SHP77 (cell line): ENCODE measurements around the gene ZSCAN18.
A peak's percentile ranks its signal among the peaks of the same experiment; 100 is the strongest.
"Not testable (repeated sequence)": the region's sequence is repeated elsewhere in the genome, so short reads cannot be mapped to it uniquely, and the experiment has no call there.

ENCODE experiments used
- DNase-seq, 2 experiments: peaks; one replicate each; lab custom pipeline; 2025; lab: John Stamatoyannopoulos, UW

The ZSCAN18 gene, protein sequence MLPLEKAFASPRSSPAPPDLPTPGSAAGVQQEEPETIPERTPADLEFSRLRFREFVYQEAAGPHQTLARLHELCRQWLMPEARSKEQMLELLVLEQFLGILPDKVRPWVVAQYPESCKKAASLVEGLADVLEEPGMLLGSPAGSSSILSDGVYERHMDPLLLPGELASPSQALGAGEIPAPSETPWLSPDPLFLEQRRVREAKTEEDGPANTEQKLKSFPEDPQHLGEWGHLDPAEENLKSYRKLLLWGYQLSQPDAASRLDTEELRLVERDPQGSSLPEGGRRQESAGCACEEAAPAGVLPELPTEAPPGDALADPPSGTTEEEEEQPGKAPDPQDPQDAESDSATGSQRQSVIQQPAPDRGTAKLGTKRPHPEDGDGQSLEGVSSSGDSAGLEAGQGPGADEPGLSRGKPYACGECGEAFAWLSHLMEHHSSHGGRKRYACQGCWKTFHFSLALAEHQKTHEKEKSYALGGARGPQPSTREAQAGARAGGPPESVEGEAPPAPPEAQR

DNA sequence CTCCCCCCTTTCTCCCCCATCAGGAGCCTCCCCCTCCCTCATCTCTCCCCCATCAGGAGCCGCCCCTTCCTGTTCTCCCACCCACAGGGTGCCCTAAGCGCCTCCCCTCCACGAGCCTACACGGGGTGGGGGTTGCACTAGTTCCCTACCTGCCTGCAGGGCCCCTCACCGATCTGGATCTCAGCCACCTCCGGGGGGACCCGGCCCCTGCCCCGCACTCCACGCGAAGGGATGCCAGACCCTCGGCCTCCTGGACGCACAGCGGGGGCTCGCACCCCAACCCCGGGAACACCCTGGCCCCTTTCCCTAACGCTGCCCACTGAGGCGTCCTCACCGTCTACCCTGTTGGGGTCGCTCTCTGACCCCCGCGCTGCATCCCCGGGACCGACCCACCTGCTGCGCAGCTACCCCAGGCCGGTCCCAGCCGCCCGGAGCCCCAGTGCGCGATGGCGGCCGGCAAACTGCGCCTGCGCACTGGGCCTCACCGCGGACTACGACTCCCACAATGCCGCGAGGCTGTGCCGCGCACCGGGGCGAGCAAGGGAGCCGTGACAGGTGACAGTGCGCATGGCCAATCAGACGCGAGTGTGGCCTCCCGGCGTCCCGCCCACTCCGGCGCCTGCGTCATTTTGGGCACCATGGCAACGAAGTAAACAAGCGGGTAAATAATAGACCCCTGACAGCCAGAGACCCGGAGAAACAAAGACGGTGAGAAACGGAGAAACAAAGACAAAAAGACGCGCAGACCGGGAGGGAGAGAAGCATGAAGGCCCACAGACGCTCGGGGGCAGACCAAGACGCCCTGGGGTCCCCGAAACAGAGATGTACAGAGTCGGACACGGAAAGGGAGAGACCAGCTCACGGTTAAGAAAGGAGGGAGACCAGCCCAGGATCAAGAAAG lies at the start of gene ZSCAN18:
ZSCAN18 (minus strand) TSS at position 451 of the 901 bp plus-strand sequence. CDS start 7,964 bp downstream, outside the sequence.
- peak; percentile 94 for DNase-seq

DNA sequence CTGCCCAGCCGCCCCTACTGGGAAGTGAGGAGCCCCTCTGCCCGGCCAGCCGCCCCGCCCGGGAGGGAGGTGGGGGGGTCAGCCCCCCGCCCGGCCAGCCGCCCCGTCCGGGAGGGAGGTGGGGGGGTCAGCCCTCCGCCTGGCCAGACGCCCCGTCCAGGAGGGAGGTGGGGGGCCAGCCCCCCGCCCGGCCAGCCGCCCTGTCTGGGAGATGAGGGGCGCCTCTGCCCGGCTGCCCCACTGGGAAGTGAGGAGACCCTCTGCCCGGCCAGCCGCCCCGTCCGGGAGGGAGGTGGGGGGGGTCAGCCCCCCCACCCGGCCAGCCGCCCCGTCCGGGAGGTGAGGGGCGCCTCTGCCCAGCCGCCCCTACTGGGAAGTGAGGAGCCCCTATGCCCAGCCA lies 49.4 kb upstream of the ZSCAN18 start:
- not testable (repeated sequence) for DNase-seq

DNA sequence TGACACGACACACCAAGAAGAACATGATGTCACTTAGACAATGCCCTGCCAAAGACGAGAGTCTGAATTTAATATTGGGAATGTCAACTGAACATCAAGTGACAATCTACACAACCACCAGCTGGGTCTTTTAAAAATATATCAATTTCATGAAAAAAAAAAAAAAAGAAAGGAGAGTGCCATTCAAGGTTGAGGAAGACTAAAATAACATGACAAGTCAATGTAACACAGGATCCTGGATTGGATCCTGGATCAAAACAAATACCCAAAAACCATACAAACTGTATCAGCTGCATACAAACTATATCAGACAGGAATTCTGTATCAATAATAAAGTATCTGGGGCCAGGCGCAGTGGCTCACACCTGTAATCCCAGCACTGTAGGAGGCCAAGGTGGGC lies 47.8 kb upstream of the ZSCAN18 start:
- DNase-seq: no peak

DNA sequence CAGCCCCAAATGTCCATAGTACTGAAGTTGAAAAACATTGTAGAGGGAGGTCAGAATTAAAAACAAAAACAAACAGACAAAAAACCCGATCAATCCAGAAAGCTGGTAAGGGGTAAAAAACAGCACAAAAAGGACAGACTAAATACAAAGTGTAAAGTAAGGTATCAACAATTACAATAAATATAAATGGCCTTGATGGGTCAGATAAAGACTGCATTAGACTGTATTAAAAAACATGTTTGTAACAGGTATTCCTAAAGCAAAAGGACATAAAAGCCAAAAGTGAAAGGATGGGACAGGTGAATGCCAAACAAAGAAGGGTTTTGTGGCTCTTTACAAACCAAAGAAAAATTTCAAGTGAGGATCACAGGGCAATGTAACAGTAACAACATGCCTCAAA lies 36.2 kb upstream of the ZSCAN18 start:
- no peak for DNase-seq

DNA sequence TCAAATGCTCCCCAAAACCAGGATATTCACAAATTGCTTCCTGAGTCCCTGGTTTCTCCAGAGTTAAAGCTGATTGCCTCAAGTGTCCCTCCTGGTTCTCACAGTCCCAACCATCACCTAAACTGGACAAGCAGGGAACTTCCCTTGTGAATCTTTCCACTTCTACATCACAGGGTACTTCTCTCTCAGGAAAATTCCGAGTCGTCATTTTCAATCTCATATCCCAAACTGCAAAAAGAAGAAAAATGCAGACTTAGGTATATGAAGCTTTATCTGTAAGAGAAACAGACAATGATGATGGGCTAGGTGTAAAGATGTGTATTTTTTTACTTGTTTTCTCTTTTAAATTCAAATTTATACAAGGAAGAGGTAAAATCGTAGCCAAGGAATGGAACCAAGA lies 31.3 kb upstream of the ZSCAN18 start:
- no peak for DNase-seq

DNA sequence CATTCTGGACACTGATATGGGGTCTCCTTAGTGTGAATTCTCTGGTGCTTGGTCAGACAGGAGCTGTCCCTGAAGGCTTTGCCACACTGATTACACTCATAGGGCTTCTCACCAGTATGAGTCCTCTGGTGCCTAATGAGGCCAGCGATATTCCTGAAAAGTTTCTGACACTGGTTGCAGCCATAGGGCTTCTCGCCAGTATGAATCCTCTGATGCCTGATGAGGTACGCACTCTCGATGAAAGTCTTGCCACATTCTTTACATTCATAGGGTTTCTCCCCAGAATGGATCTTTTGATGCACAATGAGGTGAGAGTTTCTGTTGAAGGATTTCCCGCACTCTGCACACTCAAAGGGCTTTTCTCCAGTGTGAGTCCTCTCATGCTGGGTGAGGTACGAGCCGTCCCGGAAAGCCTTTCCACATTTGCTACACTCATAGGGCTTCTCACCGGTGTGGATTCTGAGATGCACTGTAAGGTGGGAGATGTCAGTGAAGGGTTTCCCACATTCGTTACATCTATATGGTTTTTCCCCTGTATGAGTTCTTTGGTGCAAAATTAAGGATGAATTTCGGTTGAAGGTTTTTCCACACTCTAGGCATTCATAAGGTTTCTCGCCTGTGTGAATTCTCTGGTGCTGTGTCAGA lies 30.1 kb upstream of the ZSCAN18 start:
- no peak for DNase-seq

DNA sequence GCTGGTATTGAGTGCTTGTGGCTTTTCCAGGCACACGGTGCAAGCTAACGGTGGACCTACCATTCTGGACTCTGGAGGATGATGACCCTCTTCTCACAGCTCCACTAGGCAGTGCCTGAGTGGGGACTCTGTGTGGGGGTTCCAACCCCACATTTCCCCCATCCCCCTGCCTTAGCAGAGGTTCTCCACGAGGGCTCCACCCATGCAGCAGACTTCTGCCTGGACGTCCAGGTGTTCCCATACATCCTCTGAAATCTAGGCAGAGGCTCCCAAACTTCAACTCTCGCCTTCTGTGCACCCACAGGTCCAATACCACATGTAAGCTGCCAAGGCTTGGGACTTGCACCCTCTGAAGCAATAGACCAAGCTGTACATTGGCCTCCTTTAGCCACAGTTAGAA lies 25.3 kb upstream of the ZSCAN18 start:
- no peak for DNase-seq

DNA sequence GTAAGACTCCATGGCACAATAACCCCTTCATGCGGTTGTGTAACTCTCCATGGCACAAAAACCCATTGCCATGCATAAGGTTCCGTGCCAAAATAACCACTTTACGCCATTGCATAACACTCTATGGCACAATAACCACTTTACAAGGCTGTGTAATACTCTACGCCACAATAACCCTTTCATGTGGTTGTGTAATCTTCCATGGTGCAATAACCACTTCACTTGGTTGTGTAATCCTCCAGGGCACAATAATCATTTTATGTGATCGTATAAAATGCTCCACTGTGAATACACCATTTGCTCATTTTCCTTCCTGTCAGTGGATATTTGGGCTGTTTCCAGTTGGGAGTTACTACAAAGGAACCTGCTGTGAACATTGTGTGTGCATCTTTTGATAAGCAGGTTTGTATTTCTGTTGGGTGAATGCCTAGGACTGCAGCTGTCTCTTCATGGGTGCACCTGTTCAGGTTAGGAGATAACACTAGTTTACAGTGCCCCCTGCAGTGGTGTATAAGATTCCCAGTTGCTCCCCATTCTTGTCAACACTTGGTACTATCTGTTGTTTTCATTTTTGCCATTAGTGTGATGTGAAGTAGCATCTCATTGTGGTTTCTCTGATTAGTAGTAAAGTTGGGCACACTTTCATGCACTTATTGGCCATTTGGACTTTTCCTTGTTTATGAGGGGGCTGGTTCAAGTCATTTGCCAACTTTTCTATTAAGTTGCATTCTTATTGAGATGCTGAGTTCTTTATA lies 21.1 kb upstream of the ZSCAN18 start:
- no peak for DNase-seq

DNA sequence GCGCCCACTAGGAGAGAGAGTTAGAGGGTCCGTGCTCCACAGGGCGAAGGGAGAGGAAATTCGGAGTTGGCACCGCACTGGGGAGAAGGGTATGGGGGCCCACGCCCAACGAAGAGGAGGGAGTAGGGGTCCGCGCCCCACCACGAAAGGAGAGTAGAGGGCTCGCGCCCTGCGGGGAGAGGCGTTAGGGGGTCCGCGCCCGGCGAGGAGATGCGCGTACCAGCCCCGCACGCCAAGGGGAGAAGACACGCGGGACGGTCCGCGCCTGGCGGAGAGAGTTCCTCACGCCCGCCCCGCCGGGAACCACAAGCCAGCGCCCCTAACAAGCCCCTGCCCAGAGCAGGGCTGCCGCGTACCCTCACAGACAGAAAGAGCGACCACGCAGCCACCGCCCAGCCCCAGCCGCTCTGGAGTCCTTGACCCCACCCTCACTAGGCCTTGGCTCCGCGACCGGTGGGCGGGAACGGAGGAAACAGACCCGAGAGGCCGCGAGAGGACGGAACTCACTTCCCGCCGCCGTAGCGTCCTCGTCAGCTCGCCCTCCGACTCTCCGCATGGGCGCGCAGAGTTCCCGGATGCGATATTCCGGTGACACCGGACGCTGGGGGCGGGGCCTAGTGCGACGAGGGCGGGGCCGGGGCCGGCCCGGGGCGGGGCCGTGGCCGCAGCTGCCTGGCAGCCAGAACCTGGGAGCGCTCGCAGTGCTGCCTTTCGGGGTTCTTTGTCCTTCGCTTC lies 20.0 kb upstream of the ZSCAN18 start:
- no peak for DNase-seq

DNA sequence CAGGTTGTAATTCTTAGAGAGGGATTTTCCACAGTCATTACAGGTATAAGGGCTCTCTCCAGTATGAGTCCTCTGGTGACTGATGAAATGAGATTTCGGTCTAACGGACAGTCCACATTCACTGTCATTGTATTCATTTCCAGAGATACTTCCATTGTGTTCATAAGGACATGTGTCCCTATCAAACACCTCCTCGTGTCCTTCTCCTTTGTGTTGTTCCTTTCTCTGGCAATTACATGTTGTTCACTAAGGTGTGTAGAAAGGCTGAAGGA lies 10.5 kb upstream of the ZSCAN18 start:
- no peak for DNase-seq

DNA sequence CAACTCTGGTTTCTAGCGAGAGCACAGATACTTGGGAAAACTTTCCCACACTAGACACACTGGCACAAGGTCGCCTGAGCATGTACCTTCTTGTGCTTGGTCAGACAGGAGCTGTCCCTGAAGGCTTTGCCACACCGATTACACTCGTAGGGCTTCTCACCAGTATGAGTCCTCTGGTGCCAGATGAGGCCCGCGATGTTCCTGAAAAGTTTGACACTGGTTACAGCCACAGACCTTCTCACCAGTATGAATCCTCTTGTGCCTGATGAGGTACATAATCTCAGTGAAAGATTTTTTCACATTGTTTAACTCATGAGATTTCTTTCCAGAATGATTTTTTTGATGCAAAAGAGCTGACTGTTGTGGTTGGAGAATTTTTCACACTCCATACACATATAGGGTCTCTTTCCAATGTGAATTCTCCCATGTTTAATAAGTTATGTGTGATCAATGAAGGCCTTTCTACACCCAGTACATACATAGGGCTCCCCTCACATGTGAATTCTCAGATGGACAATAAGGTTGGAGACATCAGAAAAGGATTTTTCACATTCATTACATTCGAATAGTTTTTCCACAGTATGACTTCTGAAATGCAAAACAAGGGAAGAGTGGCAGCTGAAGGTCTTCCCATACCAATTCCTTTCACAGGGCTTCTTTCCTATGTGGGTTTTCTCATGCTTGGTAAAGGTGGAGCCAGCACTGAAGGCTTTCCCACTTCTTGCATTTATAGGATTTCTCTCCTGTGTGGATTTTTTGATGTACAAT lies 9.9 kb upstream of the ZSCAN18 start:
- no peak for DNase-seq

DNA sequence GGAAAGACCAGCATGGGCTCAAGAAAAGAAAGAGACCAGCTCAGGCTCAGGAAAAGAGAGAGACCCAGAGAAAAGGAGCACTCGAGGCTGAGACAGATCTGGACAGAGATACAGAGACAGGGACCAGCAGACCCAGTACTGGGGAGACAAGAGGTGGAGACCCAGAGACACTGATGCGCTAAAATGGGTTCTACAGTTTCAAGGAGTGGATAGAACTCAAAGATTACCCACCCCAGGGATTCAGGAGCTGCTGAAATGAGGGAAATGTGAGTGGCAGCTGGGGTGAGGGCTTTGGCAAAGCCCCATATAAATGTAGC lies 609 bp upstream of the ZSCAN18 start:
- no peak for DNase-seq

DNA sequence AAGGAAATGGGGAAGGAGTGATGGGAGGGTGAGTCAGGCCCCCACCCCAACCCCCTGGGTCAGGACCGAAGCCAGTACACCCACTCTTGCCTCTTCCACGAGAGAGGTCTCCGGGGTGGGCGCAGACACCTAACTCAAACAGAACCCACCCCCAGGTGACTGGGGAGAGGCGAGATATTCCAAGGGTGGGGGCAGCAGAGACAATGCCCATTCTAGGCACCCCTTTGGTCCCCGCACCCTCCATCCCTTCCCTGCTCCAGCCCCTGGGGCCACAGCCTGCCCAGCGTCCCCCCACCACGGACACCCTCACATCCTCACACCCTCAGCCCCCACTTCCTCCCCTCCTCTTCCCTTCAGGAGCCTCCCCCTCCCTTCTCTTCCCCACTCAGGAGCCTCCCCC lies 682 bp downstream of the ZSCAN18 start:
- no peak for DNase-seq

DNA sequence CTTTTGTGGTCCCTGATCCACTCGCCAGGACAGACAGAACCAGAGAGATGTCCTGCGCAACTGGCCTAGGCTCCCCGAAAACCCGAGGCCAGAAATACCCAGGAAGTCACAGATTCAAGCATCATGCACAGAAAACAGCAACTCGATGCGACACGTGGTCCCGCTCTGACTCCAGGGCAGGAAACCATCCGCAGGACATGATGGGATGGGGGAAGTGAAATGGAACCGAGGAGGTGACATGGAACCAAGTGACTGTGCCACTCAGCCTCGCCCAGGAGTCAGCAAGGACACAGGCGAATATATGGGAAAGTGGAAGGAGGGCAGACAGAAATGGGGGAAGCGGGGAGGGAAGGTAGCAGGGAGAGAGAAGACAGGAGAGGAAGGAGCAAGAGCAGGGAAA lies 1.1 kb downstream of the ZSCAN18 start:
- DNase-seq: no peak

DNA sequence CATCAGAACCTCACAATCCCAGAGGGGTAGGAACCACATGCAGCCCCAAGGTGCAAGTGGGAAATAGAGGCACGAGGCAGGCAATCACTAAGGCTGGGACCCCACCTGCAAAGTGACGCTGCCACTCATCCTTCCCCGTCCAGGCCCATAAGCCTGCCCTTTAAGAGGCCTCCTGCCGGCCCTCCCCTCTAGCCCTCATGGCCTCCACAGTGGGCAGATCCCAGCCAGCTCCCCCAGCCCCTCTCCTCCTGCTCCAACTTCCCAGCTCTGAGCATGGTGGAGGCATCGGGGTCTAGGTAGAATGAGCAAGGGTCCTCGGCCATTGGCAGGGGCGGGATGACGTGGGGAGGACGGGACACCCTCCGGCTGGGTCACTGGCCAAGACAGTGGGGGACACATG lies 2.7 kb downstream of the ZSCAN18 start:
- no peak for DNase-seq

DNA sequence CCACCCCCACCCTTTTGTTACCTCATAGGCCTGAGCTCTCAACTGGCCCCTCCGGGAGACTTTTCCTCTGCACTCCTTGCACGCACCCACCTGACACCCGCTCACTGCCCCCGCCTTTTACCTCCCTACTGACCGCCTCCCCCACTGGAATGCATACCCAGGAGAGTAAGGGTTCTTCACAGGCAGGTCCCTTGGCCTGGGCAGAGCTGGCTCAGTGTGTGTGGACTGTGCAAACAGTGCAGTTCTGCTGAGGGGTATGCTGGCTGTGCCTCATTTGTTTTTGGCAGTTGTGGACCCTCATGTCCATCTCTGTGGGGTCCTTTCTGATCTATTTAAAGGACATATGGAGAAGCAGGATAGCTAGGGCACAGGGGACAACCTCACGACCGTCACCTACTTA lies 5.0 kb downstream of the ZSCAN18 start:
- no peak for DNase-seq

DNA sequence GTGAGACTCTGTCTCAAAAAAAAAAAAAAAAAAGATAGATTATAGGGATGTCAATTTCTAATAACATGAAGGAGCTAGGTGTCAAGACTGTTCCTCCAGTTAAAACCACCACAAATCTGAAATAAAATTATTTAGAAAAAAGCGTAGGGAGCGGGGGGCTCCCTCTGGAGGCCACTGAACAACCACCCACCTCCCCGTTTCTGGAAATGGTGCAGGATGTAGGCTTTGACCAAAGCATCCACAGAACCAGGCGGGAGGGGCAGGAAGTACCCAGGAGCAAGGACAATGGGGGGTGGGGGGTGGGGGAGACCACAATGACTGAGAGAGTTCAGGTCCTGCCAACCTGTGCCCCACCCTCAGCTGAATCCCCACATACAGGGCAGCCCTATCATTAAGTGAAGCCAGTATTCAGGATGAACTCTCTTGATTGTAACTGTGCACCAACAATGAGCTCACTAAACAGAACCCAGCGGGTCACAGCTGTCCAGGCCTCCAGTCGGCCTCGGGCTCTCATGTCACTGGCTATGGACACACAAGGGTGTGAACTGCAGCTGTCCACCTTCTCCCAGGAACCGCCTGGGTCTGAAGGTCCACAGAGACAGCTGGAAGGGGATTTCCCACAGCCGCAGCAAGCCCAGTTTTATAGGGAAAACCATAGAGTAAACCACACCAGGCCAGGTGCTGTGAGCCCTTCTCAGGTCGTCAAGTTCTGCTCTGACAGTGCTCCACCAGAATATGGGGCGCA lies 6.6 kb downstream of the ZSCAN18 start:
- DNase-seq: no peak

DNA sequence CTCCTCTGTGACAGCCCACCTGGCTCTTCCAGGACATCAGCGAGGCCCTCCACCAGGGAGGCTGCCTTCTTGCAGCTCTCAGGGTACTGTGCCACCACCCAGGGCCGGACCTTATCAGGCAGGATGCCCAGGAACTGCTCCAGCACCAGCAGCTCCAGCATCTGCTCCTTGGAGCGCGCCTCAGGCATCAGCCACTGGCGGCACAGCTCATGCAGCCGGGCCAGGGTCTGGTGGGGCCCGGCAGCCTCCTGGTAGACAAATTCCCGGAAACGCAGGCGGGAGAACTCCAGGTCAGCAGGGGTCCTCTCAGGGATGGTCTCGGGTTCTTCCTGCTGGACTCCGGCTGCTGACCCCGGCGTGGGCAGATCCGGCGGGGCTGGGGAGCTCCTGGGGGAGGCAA lies 8.2 kb downstream of the ZSCAN18 start:
- DNase-seq: no peak

DNA sequence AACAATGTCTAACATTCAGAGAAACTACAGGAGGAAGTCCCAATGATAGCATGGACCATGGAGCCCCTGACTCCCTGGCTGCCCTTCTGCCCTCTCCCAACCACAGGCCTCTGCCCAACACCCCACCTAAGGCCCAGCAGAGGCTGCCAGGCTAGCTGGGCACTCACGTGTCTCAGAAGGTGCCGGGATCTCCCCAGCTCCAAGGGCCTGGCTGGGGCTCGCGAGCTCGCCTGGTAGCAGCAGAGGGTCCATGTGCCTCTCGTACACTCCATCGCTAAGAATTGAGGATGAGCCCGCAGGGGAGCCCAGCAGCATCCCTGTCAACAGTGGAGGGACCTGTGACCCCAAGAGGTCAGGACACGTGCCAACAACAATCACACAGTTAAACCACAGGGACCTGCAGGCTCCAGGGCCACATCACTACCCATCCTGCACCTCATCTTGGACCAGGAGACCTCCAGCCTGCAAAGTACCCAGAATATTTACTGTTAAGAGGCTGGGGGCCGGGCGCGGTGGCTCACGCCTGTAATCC lies 9.4 kb downstream of the ZSCAN18 start:
- no peak for DNase-seq
